BLaER1 (cell line): ENCODE results near the gene MARK1.

Source experiments
- H3K27ac ChIP-seq: shearing (Covaris generic); formaldehyde crosslinking; 2 replicates; pipeline ENCODE4 v1.8.1; 2022
- H3K27me3 ChIP-seq: shearing (Covaris generic); formaldehyde crosslinking; 2 replicates; pipeline ENCODE4 v1.8.1; 2022
- H3K36me3 ChIP-seq: shearing (Covaris generic); formaldehyde crosslinking; 2 replicates; pipeline ENCODE4 v1.8.1; 2022
- H3K4me1 ChIP-seq: shearing (Covaris generic); formaldehyde crosslinking; 2 replicates; pipeline ENCODE4 v1.8.1; 2022
- H3K4me2 ChIP-seq: shearing (Covaris generic); formaldehyde crosslinking; 2 replicates; pipeline ENCODE4 v1.8.1; 2022
- H3K4me3 ChIP-seq: shearing (Covaris generic); formaldehyde crosslinking; 2 replicates; pipeline ENCODE4 v1.8.1; 2022
- H3K9ac ChIP-seq: shearing (Covaris generic); formaldehyde crosslinking; 2 replicates; pipeline ENCODE4 v1.8.1; 2022
- H3K9me3 ChIP-seq: shearing (Covaris generic); formaldehyde crosslinking; 2 replicates; pipeline ENCODE4 v1.8.1; 2022
- H4K20me1 ChIP-seq: shearing (Covaris generic); formaldehyde crosslinking; 2 replicates; pipeline ENCODE4 v1.8.1; 2022
- Cebpa-rat ChIP-seq: shearing (Covaris generic); IDR thresholded peaks from 2 replicates; pipeline ENCODE4 v1.8.1; 2022

The MARK1 gene

DNA sequence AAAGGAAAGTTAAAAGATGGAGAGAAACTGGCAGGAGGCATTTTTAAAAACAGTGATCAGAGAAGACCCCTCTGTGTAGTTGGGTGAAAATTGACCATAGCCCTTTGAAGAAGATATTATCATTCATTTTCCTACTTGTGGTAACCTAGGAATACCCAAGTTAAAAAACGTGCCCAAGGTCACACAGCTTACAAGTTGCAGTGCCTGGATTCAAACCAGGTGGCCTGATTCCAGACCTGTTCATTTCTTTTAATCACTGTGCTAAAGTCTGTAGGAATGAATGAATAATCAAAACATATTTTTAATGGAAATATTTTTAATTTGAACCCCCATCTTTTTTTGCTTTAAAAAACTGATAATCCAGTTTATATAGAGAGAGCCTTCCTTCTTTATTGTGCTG, 35.6 kb downstream of the MARK1 start:
- Histone ChIP-seq H3K4me3 (no peak overlapping the region), H4K20me1 (no peaks in the 10 kb centered on the region), H3K27me3 (no peaks in the 10 kb centered on the region), H3K9me3 (no peaks in the 10 kb centered on the region), H3K9ac (no peak overlapping the region), H3K36me3 (no peaks in the 10 kb centered on the region), H3K4me1 (no peaks in the 10 kb centered on the region), H3K4me2 (no peak overlapping the region), H3K27ac (no peak overlapping the region)
- TF ChIP-seq Cebpa-rat = no peak

DNA sequence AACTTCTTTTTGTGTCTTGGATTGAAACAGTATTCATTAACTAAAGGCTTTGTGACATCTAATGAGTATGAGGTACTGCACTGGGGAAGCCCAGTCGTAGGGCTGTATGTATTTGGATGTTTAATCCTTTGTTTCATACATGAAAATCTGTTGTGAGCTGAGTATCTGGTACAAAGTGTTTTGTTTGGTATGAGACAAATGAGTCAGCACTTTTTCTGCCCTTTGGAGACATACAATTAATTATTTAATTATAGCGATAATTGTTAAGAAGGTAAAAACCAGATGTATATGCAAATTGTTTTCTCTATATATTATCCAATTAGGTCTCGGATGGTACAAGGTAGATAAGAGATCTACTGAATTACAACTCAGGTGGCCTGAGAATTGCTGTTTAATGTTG, 36.3 kb downstream of the MARK1 start:
- H3K9me3 ChIP-seq = no peaks in the 10 kb centered on the region

DNA sequence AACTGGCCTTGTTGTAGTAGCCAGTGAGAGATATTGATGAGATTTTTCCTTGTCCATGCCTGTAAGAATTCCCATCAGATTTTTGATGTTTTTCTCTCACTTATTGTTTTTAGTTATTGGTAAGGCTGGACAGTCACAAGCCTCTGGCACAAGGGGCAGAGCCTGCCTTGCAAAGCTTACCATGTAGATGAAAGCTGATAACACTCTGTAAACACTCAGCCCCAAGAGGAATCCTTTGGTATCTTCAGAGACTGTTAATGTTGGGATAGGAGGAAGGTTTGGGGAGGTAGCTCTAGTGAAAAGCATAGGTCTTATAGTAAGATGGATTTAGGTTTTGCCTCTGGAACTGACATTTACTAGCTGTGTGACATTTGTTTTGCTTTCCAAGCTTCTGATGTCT, 37.7 kb downstream of the MARK1 start:
- Histone ChIP-seq H3K9me3 (no peaks in the 10 kb centered on the region), H3K9ac (no peak overlapping the region), H3K4me3 (no peak overlapping the region), H3K4me2 (no peak overlapping the region), H3K27me3 (no peaks in the 10 kb centered on the region), H3K27ac (no peak overlapping the region), H4K20me1 (no peaks in the 10 kb centered on the region), H3K4me1 (no peaks in the 10 kb centered on the region), H3K36me3 (no peaks in the 10 kb centered on the region)
- no peak for TF ChIP-seq Cebpa-rat

More for the DNA sequence above, 36.3 kb downstream of the MARK1 start:
- H3K36me3 ChIP-seq = no peaks in the 10 kb centered on the region
- no peak overlapping the region for H3K9ac ChIP-seq
- no peak overlapping the region for H3K27ac ChIP-seq
- H3K4me2 ChIP-seq = no peak overlapping the region
- TF ChIP-seq Cebpa-rat = no peak
- no peaks in the 10 kb centered on the region for H4K20me1 ChIP-seq
- no peaks in the 10 kb centered on the region for H3K4me1 ChIP-seq
- H3K27me3 ChIP-seq = no peaks in the 10 kb centered on the region
- no peak overlapping the region for H3K4me3 ChIP-seq

DNA sequence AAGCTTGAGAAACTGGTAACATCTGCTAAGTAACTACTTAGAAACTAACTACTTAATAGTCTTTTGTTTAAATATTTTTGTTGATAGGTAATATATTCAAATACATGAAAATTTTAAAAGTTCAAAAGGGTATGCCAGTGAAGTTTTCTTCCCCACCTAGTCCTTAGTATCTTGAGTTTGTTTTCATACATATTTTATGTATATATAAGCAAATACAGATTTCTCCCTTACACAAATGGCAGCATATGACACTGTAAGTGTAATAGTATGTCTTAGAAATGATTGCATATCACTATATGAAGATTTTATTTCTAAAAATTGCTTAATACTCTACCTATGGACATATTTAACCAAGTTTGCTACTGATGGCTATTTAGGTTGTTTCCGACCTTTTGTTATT, 38.9 kb downstream of the MARK1 start:
- H3K27ac ChIP-seq = no peak overlapping the region

DNA sequence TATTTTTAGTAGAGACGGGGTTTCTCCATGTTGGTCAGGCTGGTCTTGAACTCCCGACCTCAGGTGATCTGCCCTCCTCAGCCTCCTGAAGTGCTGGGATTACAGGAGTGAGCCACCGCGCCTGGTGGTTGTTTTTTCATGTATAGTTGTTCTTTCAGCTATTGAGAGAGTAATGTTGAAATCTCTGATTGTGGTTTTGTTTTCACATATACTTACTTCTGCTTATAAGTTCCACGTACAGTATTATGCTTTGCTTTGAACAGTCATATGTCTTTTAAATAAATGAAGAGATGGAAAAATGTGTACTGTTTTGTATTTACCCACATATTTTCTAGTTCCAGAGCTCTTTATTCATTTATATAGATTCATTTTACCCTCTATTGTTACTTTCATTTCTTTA, 44.5 kb downstream of the MARK1 start:
- Histone ChIP-seq H3K9ac (no peak overlapping the region), H3K9me3 (peaks cover 24% of the 10 kb centered on the region), H3K4me1 (no peaks in the 10 kb centered on the region), H3K4me3 (no peak overlapping the region), H3K4me2 (no peak overlapping the region), H3K27ac (no peak overlapping the region), H4K20me1 (no peaks in the 10 kb centered on the region), H3K27me3 (no peaks in the 10 kb centered on the region), H3K36me3 (no peaks in the 10 kb centered on the region)
- no peak for TF ChIP-seq Cebpa-rat

More for the DNA sequence above, 38.9 kb downstream of the MARK1 start:
- no peak overlapping the region for H3K9ac ChIP-seq
- no peak overlapping the region for H3K4me3 ChIP-seq
- H3K36me3 ChIP-seq = no peaks in the 10 kb centered on the region
- no peak for TF ChIP-seq Cebpa-rat
- H3K9me3 ChIP-seq = no peaks in the 10 kb centered on the region
- H3K4me2 ChIP-seq = no peak overlapping the region
- H3K4me1 ChIP-seq = no peaks in the 10 kb centered on the region
- no peaks in the 10 kb centered on the region for H3K27me3 ChIP-seq
- H4K20me1 ChIP-seq = no peaks in the 10 kb centered on the region

DNA sequence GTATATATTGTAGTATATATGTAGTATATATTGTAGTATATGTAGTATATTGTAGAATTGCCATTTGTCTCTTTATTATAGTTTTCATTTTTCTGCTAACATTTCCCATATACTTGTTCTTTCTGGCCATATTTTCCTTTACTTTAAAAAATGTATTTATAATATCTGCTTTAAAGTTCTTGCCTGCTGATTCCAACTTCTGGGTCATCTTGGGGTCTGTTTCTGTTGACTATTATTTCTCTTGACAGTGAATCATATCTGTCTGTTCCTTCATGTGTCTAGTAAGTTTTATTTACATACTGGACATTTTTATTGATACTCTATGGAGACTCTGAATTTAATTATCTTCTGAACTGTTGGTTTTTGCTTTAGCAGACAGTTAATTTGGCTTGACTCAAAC, 45.9 kb downstream of the MARK1 start:
- Histone ChIP-seq H3K27ac (no peak overlapping the region), H3K9me3 (peaks cover 24% of the 10 kb centered on the region), H3K36me3 (0 out of 2 replicates have a peak, but pooled peaks cover 4% of the 10 kb centered on the region), H4K20me1 (no peaks in the 10 kb centered on the region), H3K4me3 (no peak overlapping the region), H3K4me1 (no peaks in the 10 kb centered on the region), H3K9ac (no peak overlapping the region), H3K4me2 (no peak overlapping the region), H3K27me3 (no peaks in the 10 kb centered on the region)
- no peak for TF ChIP-seq Cebpa-rat

DNA sequence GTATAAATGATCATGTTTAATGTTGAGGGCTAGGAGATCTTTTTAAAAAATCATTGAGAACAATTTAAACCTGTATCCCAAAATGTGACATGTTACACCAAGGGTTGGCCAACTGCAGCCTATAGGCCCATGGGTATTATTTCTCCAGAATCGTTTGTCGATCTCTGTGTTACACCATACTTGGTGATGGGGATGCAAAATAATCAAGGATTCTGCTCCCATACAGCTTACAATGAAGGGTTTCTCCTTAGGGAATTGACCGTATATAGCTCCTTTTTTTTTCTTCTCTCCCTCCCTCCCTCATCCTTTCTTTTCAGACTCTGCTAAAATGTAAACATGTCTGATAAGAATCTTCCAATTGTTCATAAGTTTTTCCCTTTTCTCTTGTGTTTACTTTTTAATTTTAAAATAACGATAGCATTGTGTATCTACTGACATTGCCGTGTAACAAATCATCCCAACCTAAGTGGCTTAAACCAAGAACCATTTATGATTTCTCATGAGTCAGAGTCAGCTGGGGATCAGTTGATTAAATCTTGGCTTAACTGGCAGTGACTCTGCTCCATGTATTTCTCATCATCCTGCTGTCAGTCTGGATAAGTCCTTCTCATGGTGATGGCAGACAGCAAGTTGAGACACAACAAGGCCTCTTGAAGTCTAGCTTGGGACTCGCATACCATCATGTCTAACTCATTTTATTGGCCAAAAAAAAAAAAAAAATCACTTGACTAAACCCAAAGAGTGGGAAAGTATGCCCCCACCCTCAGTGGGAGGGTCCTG, 48.0 kb downstream of the MARK1 start:
- H3K4me3 ChIP-seq = no peak overlapping the region
- H3K36me3 ChIP-seq = 0 out of 2 replicates have a peak, but pooled peaks cover 4% of the 10 kb centered on the region
- peaks cover 24% of the 10 kb centered on the region for H3K9me3 ChIP-seq
- H3K9ac ChIP-seq = no peak overlapping the region
- H3K4me2 ChIP-seq = no peak overlapping the region
- H3K27me3 ChIP-seq = no peaks in the 10 kb centered on the region
- no peak for TF ChIP-seq Cebpa-rat
- H3K27ac ChIP-seq = no peak overlapping the region
- no peaks in the 10 kb centered on the region for H4K20me1 ChIP-seq
- H3K4me1 ChIP-seq = no peaks in the 10 kb centered on the region

DNA sequence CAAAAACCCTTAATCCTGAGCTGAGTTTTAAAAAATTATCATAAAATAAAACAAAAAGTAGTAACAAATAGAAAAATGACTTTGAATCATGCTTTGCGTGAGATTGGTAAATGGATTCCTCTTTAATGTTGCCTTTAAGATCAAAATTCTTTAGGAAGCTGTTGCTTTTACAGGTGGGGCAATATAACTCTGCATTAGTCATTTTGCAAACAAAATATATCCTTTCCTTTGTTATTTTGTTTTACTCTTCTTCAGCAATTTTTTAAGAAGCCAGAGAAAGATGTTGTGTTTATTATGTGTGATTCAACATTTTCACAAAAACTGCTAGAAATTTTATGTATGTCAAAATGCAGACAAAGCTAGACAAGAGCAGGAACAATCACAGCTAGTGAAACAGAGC, 50.0 kb downstream of the MARK1 start:
- 0 out of 2 replicates have a peak, but pooled peaks cover 4% of the 10 kb centered on the region for H3K36me3 ChIP-seq
- no peaks in the 10 kb centered on the region for H4K20me1 ChIP-seq

DNA sequence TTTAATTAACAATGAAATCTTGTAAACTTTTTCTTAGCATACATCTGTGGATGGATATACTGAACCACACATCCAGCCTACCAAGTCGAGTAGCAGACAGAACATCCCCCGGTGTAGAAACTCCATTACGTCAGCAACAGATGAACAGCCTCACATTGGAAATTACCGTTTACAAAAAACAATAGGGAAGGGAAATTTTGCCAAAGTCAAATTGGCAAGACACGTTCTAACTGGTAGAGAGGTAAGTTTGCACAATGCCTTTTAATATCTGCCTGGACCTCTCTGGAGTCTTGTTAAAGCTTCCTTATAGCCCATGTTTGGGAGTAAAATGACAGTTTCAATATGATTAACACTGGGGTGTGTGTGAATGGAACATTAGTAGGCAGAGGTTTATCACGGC, 51.4 kb downstream of the MARK1 start:
- Histone ChIP-seq H3K27me3 (no peaks in the 10 kb centered on the region), H3K4me2 (no peak overlapping the region), H3K4me1 (no peaks in the 10 kb centered on the region), H3K36me3 (0 out of 2 replicates have a peak, but pooled peaks cover 4% of the 10 kb centered on the region), H3K4me3 (no peak overlapping the region), H4K20me1 (no peaks in the 10 kb centered on the region), H3K9me3 (peaks cover 8% of the 10 kb centered on the region), H3K27ac (no peak overlapping the region), H3K9ac (no peak overlapping the region)
- no peak for TF ChIP-seq Cebpa-rat

More for the DNA sequence above, 50.0 kb downstream of the MARK1 start:
- TF ChIP-seq Cebpa-rat = no peak
- Histone ChIP-seq H3K27ac (no peak overlapping the region), H3K9me3 (peaks cover 22% of the 10 kb centered on the region), H3K4me1 (no peaks in the 10 kb centered on the region), H3K4me2 (no peak overlapping the region), H3K27me3 (no peaks in the 10 kb centered on the region), H3K4me3 (no peak overlapping the region), H3K9ac (no peak overlapping the region)

DNA sequence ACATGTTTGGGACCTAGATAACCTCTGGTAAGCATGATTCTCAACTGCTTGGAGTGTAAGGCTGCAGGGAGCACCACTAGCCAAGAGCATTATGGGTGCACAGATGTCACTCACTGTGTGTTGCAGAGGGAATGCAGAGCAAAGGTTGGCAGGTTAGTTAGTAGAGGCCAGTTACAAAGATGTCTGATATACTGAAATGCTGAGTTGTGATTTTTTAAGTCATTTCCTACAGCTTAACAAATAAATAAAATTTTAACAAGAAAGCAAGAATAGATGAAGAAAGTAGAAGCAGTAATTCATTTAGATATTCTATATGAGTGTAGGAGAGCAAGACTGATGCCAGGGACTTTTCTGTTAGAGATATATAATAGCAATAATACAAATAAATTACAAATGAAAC, 64.8 kb downstream of the MARK1 start:
- Histone ChIP-seq H3K4me2 (no peak overlapping the region), H3K4me1 (no peaks in the 10 kb centered on the region)
- no peak for TF ChIP-seq Cebpa-rat

More for the DNA sequence above, 64.8 kb downstream of the MARK1 start:
- no peak overlapping the region for H3K4me3 ChIP-seq
- H4K20me1 ChIP-seq = no peaks in the 10 kb centered on the region
- H3K9ac ChIP-seq = no peak overlapping the region
- no peaks in the 10 kb centered on the region for H3K27me3 ChIP-seq
- no peaks in the 10 kb centered on the region for H3K9me3 ChIP-seq
- H3K27ac ChIP-seq = no peak overlapping the region
- no peaks in the 10 kb centered on the region for H3K36me3 ChIP-seq
